SH-SY5Y (cell line): ENCODE results near the gene CDR2L.

Source experiments
- GATA2 ChIP-seq: IDR thresholded peaks from 2 replicates; pipeline ENCODE4 v1.6.1; 2011; ENCODE audit warnings: mild to moderate bottlenecking, low read depth, low read length
- GATA3 ChIP-seq: IDR thresholded peaks from 2 replicates; pipeline ENCODE4 v1.6.1; 2011; ENCODE audit warnings: low read depth, mild to moderate bottlenecking, low read length, moderate library complexity

- TF ChIP-seq GATA2, result no peak
- no peak for TF ChIP-seq GATA3
Measured at GRCh38 chr17:75032720-75033280, 45.4 kb downstream of the CDR2L start.
